ENCODE data around the gene AOPEP. TPM values are rescaled to one million over a fixed set of nuclear protein-coding genes. Genes with fewer than 3 reads are reported as not detected.
A peak's percentile ranks its signal among the peaks of the same experiment; 100 is the strongest.

The AOPEP gene
- total and polyA plus RNA-seq, 2 donors (not counting 3 experiments of a cell fraction or from before 2014, with no cell fraction given): 20.2 to 41.6 TPM

GRCh38 chr9:94952565-94953373, 226.3 kb downstream of the AOPEP start:
- ChIA-PET CTCF (interaction anchor here (1.0 to 1.8 kb wide), 3 partner anchors 20 to 175 kb away, joined by 3 to 4 read pairs (median 3); no protein-coding TSS in a partner anchor), POLR2A (no interaction called here)
- dilution Hi-C loops (cut with MboI; ENCODE audit: extremely low pct_ligation_motif_present, low sequenced_read_pairs): no loop called here

More at GRCh38 chr9:94952565-94953373, 226.3 kb downstream of the AOPEP start:
- Histone ChIP-seq H4K20me1 (replicated peaks; ENCODE audit: control insufficient read depth, extremely low read depth, insufficient read depth, low read length) (no peaks in the 10 kb centered on the region), H3K9ac (replicated peaks; ENCODE audit: extremely low read depth, insufficient read depth, low read length) (peak overlapping the region; percentile 56), H3K4me3 (replicated peaks in 1 of 3; ENCODE audit: insufficient read depth in 1 of 3, low read depth in 1 of 3, low read length in 3 of 3) (no peak overlapping the region), H3K27ac (ENCODE audit: insufficient read depth, low read depth, low read length) (peak overlapping the region; percentile 55), H3K4me1 (ENCODE audit: control insufficient read depth, extremely low read depth, insufficient read depth, low read length) (peaks cover 28% of the 10 kb centered on the region), H2AFZ (ENCODE audit: low read depth, low read length) (peak overlapping the region; percentile 58), H3K4me2 (ENCODE audit: insufficient read depth, low read length) (peak overlapping the region; percentile 14), H3K79me2 (ENCODE audit: control insufficient read depth, insufficient read depth, low read length) (no peaks in the 10 kb centered on the region), H3K9me3 (replicated peaks; ENCODE audit: control insufficient read depth, insufficient read depth, low read length) (no peaks in the 10 kb centered on the region), H3K36me3 (ENCODE audit: control insufficient read depth in 2 of 2, extremely low read depth in 1 of 2, insufficient read depth in 2 of 2, low read length in 2 of 2) (no peaks in the 10 kb centered on the region), H3K9me1 (replicated peaks; ENCODE audit: control insufficient read depth, extremely low read depth, insufficient read depth, low read length) (no peaks in the 10 kb centered on the region), H3K27me3 (ENCODE audit: control insufficient read depth in 2 of 2, insufficient read depth in 2 of 2, low read length in 2 of 2) (no peaks in the 10 kb centered on the region)
- no TSS peak for BruUV-seq (replicated peaks)
- TF ChIP-seq GATA2 (IDR thresholded peaks at IDR 0.05; ENCODE audit: insufficient read depth, insufficient read length, low read depth, low read length) (peak; percentile 34), FOS (IDR thresholded peaks at IDR 0.05; ENCODE audit: borderline replicate concordance, insufficient read depth, low read length) (peak; percentile 22), POLR2AphosphoS5 (IDR thresholded peaks at IDR 0.05; ENCODE audit: insufficient read depth, low read depth, low read length) (no peak), POLR2A (IDR thresholded peaks at IDR 0.05; ENCODE audit: low read depth, low read length) (no peak), JUN (IDR thresholded peaks at IDR 0.05; ENCODE audit: borderline replicate concordance, insufficient read depth, insufficient read length, low read depth) (no peak), MYC (IDR thresholded peaks at IDR 0.05; ENCODE audit: low read depth, low read length) (no peak), CTCF (IDR thresholded peaks at IDR 0.05; ENCODE audit: extremely low read depth in 1 of 2, insufficient read depth in 1 of 2, low read depth in 1 of 2, low read length in 2 of 2) (no peak)
- intact Hi-C loops (cut with micrococcal nuclease): loop anchor here (1.0 to 5.0 kb wide), 2 partner anchors 23 to 85 kb away; no protein-coding TSS in a partner anchor
- peak; percentile 86 for FAIRE-seq
- DNase-seq (ENCODE audit: low read depth, low spot score): peak; percentile 89

All from endothelial cell of umbilical vein (primary cell).